Epithelial cell of proximal tubule (primary cell): ENCODE data around the gene ISG20L2. TPM values are rescaled to one million over a fixed set of nuclear protein-coding genes. Genes with fewer than 3 reads are reported as not detected.
A peak's percentile ranks its signal among the peaks of the same experiment; 100 is the strongest.

Experiments used
- DNase-seq: peaks from one replicate; pipeline ENCODE4 v3.0.0-alpha.2; 2011; ENCODE audit warnings: low read depth
- H3K4me3 ChIP-seq: 2 replicates; pipeline ENCODE4 v1.5.1; 2011; ENCODE audit warnings: low read depth, mild to moderate bottlenecking, low read length
- CTCF ChIP-seq: conservative IDR thresholded peaks from 2 replicates; pipeline ENCODE4 v1.5.1; 2012; ENCODE audit warnings: low read depth, mild to moderate bottlenecking, low read length
- total RNA-seq: library from RNA; depleted of rRNA; stranded (reverse); fragments of >200 nt; gene quantifications from 2 replicates; pipeline ENCODE4 v1.2.3, GENCODE V29; 2015

Gene ISG20L2
- total RNA-seq, 1 donor from 2014 or later: 19.4 TPM

- DNase-seq: no peak
- H3K4me3 ChIP-seq: no peak overlapping the region
- no peak for TF ChIP-seq CTCF
Measured at GRCh38 chr1:156692925-156693847, 35.4 kb downstream of the ISG20L2 start.

GRCh38 chr1:156692441-156692924, 36.1 kb downstream of the ISG20L2 start:
- DNase-seq: no peak
- H3K4me3 ChIP-seq: no peak overlapping the region
- no peak for TF ChIP-seq CTCF

- no peak for TF ChIP-seq CTCF
- no peak for DNase-seq
- no peak overlapping the region for H3K4me3 ChIP-seq
Measured at GRCh38 chr1:156691665-156692440, 36.7 kb downstream of the ISG20L2 start.

GRCh38 chr1:156691191-156691590, 37.4 kb downstream of the ISG20L2 start:
- no peak for DNase-seq
- no peak for TF ChIP-seq CTCF
- no peak overlapping the region for H3K4me3 ChIP-seq

GRCh38 chr1:156690675-156691036, 37.9 kb downstream of the ISG20L2 start:
- TF ChIP-seq CTCF: no peak
- no peak overlapping the region for H3K4me3 ChIP-seq

GRCh38 chr1:156689953-156690674, 38.5 kb downstream of the ISG20L2 start:
- H3K4me3 ChIP-seq: peak overlapping the region; percentile 21
- DNase-seq: no peak
- TF ChIP-seq CTCF: no peak

More at GRCh38 chr1:156690675-156691036, 37.9 kb downstream of the ISG20L2 start:
- DNase-seq: no peak
